Measurements from ENCODE around the gene GNAT2. TPM values are rescaled to one million over a fixed set of nuclear protein-coding genes. Genes with fewer than 3 reads are reported as not detected.

Gene GNAT2
- total RNA-seq, 1 experiment from 2014 or later: 0.20 TPM

DNA sequence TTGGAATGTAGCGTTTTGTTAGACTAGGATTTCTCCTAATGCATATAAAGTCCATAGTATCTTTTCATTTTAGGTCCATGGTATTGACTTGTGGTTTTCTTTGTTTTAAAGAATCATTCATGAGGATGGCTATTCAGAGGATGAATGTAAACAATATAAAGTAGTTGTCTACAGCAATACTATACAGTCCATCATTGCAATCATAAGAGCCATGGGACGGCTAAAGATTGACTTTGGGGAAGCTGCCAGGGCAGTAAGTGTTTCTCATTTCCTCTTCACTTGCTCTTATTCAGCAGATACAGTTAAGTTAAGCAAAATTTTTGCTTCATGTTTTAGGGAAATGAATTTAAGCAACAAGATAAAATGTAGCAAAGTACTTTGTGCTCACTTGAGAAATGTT is 45.6 kb downstream of the GNAT2 start:
- H2AK5ac ChIP-seq (ENCODE audit: insufficient read length, low read length): no peak overlapping the region
- peaks cover 2% of the 10 kb centered on the region; the same call in 1 of the 2 replicates for H3K79me2 ChIP-seq (ENCODE audit: insufficient read depth, low read length)
- H2BK15ac ChIP-seq (ENCODE audit: low read depth, low read length): no peak overlapping the region
- no peak overlapping the region for H3K27ac ChIP-seq (ENCODE audit: insufficient read length, low read depth, low read length)
- H3K79me1 ChIP-seq (ENCODE audit: insufficient read depth, low read depth, low read length, poor library complexity, severe bottlenecking): peaks cover 3% of the 10 kb centered on the region
- H2BK5ac ChIP-seq (ENCODE audit: insufficient read length, low read length): no peak overlapping the region
- no peak overlapping the region for H3K23ac ChIP-seq (ENCODE audit: insufficient read length, low read depth, low read length)
- no CpG with 5 or more reads among the region's 2 CpGs for WGBS (ENCODE audit: extremely low coverage, insufficient read length, low lambda C conversion rate)
- TF ChIP-seq, protein P1, sequence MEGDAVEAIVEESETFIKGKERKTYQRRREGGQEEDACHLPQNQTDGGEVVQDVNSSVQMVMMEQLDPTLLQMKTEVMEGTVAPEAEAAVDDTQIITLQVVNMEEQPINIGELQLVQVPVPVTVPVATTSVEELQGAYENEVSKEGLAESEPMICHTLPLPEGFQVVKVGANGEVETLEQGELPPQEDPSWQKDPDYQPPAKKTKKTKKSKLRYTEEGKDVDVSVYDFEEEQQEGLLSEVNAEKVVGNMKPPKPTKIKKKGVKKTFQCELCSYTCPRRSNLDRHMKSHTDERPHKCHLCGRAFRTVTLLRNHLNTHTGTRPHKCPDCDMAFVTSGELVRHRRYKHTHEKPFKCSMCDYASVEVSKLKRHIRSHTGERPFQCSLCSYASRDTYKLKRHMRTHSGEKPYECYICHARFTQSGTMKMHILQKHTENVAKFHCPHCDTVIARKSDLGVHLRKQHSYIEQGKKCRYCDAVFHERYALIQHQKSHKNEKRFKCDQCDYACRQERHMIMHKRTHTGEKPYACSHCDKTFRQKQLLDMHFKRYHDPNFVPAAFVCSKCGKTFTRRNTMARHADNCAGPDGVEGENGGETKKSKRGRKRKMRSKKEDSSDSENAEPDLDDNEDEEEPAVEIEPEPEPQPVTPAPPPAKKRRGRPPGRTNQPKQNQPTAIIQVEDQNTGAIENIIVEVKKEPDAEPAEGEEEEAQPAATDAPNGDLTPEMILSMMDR (conservative IDR thresholded peaks at IDR 0.05): no peak
- H2BK120ac ChIP-seq (ENCODE audit: low read depth, low read length, poor library complexity, severe bottlenecking): no peak overlapping the region
- H3K18ac ChIP-seq (ENCODE audit: insufficient read length, low read depth, low read length): no peak overlapping the region
- no peak overlapping the region for H3T11ph ChIP-seq (ENCODE audit: low read length)
- Mint-ChIP-seq H3K4me1 (no peaks in the 10 kb centered on the region), H3K36me3 (ENCODE audit: insufficient read depth in 1 of 3, low read depth in 3 of 3) (peaks cover 0 to 18% (median 13%) of the 10 kb centered on the region in 3 experiments; a peak in 4 of 7 replicates), H3K27me3 (ENCODE audit: low read depth) (no peaks in the 10 kb centered on the region), H3K9me3 (no peaks in the 10 kb centered on the region), H3K4me3 (no peak overlapping the region), H3K27ac (no peak overlapping the region)
- no peak overlapping the region for H3K4me2 ChIP-seq (ENCODE audit: insufficient read depth, insufficient read length, low read length)
- no peak overlapping the region for H2BK20ac ChIP-seq (ENCODE audit: low read depth, low read length, poor library complexity, severe bottlenecking)
- no peak overlapping the region for H2BK12ac ChIP-seq (ENCODE audit: insufficient read length, low read depth, low read length)
- H4K91ac ChIP-seq (ENCODE audit: insufficient read length, low read depth, low read length): no peak overlapping the region
- H4K8ac ChIP-seq (replicated peaks; ENCODE audit: insufficient read length, low read depth, low read length): no peak overlapping the region
- no peaks in the 10 kb centered on the region for H3K23me2 ChIP-seq (ENCODE audit: insufficient read length, low read depth, low read length, poor library complexity, severe bottlenecking)
- no peak overlapping the region for H3K4ac ChIP-seq (ENCODE audit: low read depth, low read length)
- H4K5ac ChIP-seq (ENCODE audit: insufficient read length, low read depth, low read length): no peak overlapping the region
- H3K9ac ChIP-seq (ENCODE audit: extremely low read depth, insufficient read length, low read length): no peak overlapping the region
- no peak overlapping the region for H3K56ac ChIP-seq (ENCODE audit: insufficient read length, low read depth, low read length)
- H3K14ac ChIP-seq (ENCODE audit: insufficient read depth, low read length): no peak overlapping the region
- H3K9me3 ChIP-seq (ENCODE audit: control insufficient read depth, low read depth, low read length): no peaks in the 10 kb centered on the region
- H2AFZ ChIP-seq (ENCODE audit: low read length): no peak overlapping the region
- no peaks in the 10 kb centered on the region for H3K27me3 ChIP-seq (ENCODE audit: insufficient read depth, low read length)
- no peaks in the 10 kb centered on the region for H4K20me1 ChIP-seq (ENCODE audit: control insufficient read depth, insufficient read depth, insufficient read length)
- DNase-seq: no peak
- peaks cover 2% of the 10 kb centered on the region; the same call in 1 of the 2 replicates for H3K4me1 ChIP-seq (ENCODE audit: insufficient read depth, low read length)
